GM12801 (cell line): ENCODE data around the gene MAFG.

Experiments
- CTCF ChIP-seq: IDR thresholded peaks from one replicate; pipeline ENCODE4 v1.5.1; 2011; ENCODE audit warnings: control low read depth; ENCODE audit not compliant: insufficient read length; ENCODE audit errors: extremely low read depth

MAFG gene

GRCh38 chr17:81903896-81904599, 23.5 kb downstream of the MAFG start:
- TF ChIP-seq CTCF = no peak

GRCh38 chr17:81903415-81903831, 24.1 kb downstream of the MAFG start:
- TF ChIP-seq CTCF = no peak

- no peak for TF ChIP-seq CTCF
Measured at GRCh38 chr17:81902653-81903414, 24.7 kb downstream of the MAFG start.

GRCh38 chr17:81902023-81902652, 25.4 kb downstream of the MAFG start, which contains the start of gene NPB:
Gene NPB (plus strand): TSS chr17:81902238. CDS start chr17:81902278, 40 bp downstream.
- no peak for TF ChIP-seq CTCF

GRCh38 chr17:81901167-81902022, 26.1 kb downstream of the MAFG start:
- no peak for TF ChIP-seq CTCF

GRCh38 chr17:81900181-81900820, 27.2 kb downstream of the MAFG start:
- TF ChIP-seq CTCF = no peak
